Sigmoid colon (tissue), 3 donors: Measurements from ENCODE around the gene TRABD2B.

Experiments
- POLR2A ChIP-seq, 2 donors: fragments of 450-650 bp; IDR thresholded peaks; one replicate each; pipeline ENCODE4 v1.6.1; 2016; ENCODE audit warnings: antibody characterized with exemption in 2 of 2, mild to moderate bottlenecking in 2 of 2, moderate library complexity in 2 of 2
- TF ChIP-seq, protein P1 (sequence below), 4 experiments: fragments of 450-650 bp in 3 of 4; fragments of 200-600 bp in 1 of 4; IDR thresholded peaks; one replicate each; pipeline ENCODE4 v1.5.1; 2016 to 2019; ENCODE audit warnings: antibody characterized with exemption in 4 of 4, mild to moderate bottlenecking in 3 of 4, moderate library complexity in 2 of 4

DNA sequence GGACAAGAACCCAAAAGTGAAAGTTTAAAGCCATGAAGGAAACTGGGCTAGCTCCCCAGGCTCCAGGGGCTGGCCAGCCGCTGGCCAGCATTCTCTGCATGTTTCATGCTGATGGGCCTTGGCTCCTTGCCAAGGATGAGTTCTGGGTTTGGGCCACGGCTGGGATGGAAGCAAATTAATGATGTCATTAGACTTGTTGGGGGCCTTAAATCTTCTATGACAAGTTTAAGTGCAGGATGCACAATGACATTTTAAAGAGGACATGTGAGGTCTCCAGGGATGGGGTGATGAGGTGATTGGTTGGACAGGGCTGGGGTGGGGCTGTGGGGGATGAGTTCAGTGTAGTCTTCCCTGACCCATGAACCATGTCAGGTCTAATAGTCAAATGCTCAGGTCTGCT, 199.6 kb downstream of the TRABD2B start:
- TF ChIP-seq, protein P1, sequence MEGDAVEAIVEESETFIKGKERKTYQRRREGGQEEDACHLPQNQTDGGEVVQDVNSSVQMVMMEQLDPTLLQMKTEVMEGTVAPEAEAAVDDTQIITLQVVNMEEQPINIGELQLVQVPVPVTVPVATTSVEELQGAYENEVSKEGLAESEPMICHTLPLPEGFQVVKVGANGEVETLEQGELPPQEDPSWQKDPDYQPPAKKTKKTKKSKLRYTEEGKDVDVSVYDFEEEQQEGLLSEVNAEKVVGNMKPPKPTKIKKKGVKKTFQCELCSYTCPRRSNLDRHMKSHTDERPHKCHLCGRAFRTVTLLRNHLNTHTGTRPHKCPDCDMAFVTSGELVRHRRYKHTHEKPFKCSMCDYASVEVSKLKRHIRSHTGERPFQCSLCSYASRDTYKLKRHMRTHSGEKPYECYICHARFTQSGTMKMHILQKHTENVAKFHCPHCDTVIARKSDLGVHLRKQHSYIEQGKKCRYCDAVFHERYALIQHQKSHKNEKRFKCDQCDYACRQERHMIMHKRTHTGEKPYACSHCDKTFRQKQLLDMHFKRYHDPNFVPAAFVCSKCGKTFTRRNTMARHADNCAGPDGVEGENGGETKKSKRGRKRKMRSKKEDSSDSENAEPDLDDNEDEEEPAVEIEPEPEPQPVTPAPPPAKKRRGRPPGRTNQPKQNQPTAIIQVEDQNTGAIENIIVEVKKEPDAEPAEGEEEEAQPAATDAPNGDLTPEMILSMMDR (IDR thresholded peaks at IDR 0.05), result no peak
- TF ChIP-seq POLR2A (IDR thresholded peaks at IDR 0.05), result no peak
